ENCODE results near the gene AK3. TPM values are rescaled to one million over a fixed set of nuclear protein-coding genes. Genes with fewer than 3 reads are reported as not detected.

The AK3 gene
- total RNA-seq, 1 donor from 2014 or later: 65.5 TPM

DNA sequence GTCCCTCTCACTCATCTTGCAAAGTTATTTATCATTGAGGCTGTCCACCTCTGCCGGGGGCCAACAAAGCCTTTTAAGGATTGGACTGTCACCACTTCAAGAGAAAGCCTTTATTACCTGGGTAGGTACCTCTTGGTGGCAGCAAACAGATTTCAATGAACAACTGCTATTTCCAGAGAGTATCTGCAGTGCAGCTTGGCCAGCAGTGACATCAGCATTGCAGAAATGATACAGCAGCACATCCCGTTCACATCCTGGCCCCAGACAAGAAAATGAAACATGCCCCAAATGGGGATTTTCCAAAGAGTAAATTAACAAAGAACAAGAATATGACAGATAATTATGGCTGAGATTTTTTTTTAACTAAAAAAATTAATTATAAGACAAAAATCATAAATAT is 72.4 kb downstream of the AK3 start:
- Histone ChIP-seq H3K27me3 (ENCODE audit: control insufficient read depth, insufficient read depth, low read length) (no peaks in the 10 kb centered on the region), H3K36me3 (ENCODE audit: control insufficient read depth, insufficient read depth, low read length) (no peaks in the 10 kb centered on the region), H3K4me3 (ENCODE audit: low read depth, low read length) (no peak overlapping the region)
- TF ChIP-seq, protein P1, sequence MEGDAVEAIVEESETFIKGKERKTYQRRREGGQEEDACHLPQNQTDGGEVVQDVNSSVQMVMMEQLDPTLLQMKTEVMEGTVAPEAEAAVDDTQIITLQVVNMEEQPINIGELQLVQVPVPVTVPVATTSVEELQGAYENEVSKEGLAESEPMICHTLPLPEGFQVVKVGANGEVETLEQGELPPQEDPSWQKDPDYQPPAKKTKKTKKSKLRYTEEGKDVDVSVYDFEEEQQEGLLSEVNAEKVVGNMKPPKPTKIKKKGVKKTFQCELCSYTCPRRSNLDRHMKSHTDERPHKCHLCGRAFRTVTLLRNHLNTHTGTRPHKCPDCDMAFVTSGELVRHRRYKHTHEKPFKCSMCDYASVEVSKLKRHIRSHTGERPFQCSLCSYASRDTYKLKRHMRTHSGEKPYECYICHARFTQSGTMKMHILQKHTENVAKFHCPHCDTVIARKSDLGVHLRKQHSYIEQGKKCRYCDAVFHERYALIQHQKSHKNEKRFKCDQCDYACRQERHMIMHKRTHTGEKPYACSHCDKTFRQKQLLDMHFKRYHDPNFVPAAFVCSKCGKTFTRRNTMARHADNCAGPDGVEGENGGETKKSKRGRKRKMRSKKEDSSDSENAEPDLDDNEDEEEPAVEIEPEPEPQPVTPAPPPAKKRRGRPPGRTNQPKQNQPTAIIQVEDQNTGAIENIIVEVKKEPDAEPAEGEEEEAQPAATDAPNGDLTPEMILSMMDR (IDR thresholded peaks at IDR 0.05; ENCODE audit: insufficient read depth, low read length, poor library complexity, severe bottlenecking): no peak
- DNase-seq (ENCODE audit: low read depth): no peak

DNA sequence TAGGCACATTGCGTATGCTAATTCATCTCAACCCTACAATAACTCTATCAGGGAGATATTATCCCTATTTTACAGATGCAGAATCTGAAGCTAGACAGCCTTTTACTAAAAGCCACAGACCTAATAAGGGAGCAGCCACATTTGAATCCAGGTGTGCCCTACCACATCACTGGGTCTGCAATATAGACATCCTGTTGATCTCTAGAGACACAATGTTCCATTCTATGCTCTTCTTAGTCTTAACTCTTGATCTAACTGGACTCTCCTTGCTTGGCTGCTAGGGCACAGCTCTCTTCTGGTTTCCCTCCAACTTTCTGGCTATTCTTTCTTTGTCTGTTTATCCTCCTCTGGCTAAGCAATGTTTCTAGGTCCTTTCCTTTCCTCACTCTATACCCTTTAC is 73.3 kb downstream of the AK3 start:
- TF ChIP-seq, protein P1 (IDR thresholded peaks at IDR 0.05; ENCODE audit: insufficient read depth, low read length, poor library complexity, severe bottlenecking): no peak
- no peak overlapping the region for H3K4me3 ChIP-seq (ENCODE audit: low read depth, low read length)
- H3K27me3 ChIP-seq (ENCODE audit: control insufficient read depth, insufficient read depth, low read length): no peaks in the 10 kb centered on the region
- DNase-seq (ENCODE audit: low read depth): no peak
- no peaks in the 10 kb centered on the region for H3K36me3 ChIP-seq (ENCODE audit: control insufficient read depth, insufficient read depth, low read length)

DNA sequence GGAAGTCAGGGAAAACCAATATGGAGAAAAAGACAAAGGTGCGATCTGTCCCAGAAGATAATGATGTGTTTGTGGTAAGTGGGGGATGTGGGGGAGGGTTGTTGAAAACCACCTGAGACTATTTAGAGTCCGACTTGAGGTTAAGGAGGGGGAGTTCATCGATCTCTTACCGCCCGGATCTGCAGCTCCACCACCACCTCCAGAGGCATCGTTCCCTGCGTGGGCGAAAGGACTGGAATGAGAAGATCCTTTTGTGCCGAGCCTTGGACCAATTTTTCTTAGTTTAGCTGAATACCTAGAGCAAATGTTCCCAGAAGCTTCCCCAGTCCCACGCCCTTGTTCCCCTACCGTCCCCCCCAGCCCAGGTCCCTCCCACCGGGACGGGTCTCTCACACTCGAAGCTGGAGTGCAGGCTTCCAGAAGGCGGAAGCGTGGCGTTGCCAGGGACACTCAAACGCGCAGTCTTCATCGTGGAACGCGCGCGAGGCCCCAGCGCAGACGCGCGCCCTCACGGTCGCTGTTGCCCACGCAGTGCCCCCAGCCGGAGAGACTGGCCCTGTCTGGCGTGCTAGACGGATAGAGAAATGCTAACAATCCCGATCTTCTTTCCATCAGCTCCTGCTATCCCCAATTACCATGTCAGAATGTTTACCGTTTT is 74.8 kb downstream of the AK3 start, which contains the start of gene SPATA6L:
TSS of gene SPATA6L (minus strand) at position 439 of the 658 bp plus-strand sequence. CDS start at position 209, 230 bp downstream.
- H3K27me3 ChIP-seq (ENCODE audit: control insufficient read depth, insufficient read depth, low read length): no peaks in the 10 kb centered on the region
- no peaks in the 10 kb centered on the region for H3K36me3 ChIP-seq (ENCODE audit: control insufficient read depth, insufficient read depth, low read length)
- H3K4me3 ChIP-seq (ENCODE audit: low read depth, low read length): peak within 1 kb of the TSS; percentile 64
- DNase-seq (ENCODE audit: low read depth): no peak
- TF ChIP-seq, protein P1 (IDR thresholded peaks at IDR 0.05; ENCODE audit: insufficient read depth, low read length, poor library complexity, severe bottlenecking): peak; percentile 22

DNA sequence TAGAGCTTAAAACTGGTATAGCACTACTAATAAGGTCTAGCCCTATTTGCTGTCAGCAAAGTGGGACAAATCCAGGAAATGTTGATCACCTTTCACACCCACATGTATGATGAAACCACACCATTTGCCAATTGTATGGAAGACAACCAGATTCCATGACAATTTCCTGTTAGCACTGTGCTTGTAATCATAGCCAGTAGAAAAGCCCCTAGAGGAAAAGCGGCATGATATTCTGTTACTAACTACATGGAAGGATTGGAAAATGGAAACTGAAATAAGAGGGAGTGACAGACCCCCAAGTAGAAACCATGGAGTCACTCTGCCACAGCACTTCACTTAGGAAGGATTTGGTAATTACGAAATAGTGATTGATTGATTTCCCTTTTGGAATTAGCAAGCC is 75.6 kb downstream of the AK3 start:
- DNase-seq (ENCODE audit: low read depth): no peak
- no peaks in the 10 kb centered on the region for H3K36me3 ChIP-seq (ENCODE audit: control insufficient read depth, insufficient read depth, low read length)
- TF ChIP-seq, protein P1 (IDR thresholded peaks at IDR 0.05; ENCODE audit: insufficient read depth, low read length, poor library complexity, severe bottlenecking): no peak
- no peaks in the 10 kb centered on the region for H3K27me3 ChIP-seq (ENCODE audit: control insufficient read depth, insufficient read depth, low read length)
- peak overlapping the region; percentile 7 for H3K4me3 ChIP-seq (ENCODE audit: low read depth, low read length)

DNA sequence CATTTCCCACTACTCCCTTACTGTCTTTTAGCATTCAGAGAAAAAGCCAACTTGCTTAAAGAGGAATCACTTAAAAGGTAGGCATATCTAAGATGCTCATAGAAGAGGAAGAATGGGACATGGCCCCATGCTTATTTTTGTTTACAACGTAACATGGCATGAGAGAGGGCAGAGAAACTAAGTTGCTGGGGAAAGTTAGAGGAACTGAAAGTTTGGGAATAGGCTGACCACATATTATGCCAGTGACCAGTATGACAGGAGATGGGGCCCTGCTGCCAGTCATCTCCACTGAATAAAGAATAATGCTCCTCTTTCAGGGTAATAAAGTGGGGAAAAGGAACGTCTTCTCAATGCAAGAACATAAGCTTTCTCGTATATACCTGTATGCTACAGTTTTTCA is 77.0 kb downstream of the AK3 start:
- TF ChIP-seq, protein P1 (IDR thresholded peaks at IDR 0.05; ENCODE audit: insufficient read depth, low read length, poor library complexity, severe bottlenecking): no peak
- no peak overlapping the region for H3K4me3 ChIP-seq (ENCODE audit: low read depth, low read length)
- no peak for DNase-seq (ENCODE audit: low read depth)
- H3K36me3 ChIP-seq (ENCODE audit: control insufficient read depth, insufficient read depth, low read length): no peaks in the 10 kb centered on the region
- H3K27me3 ChIP-seq (ENCODE audit: control insufficient read depth, insufficient read depth, low read length): no peaks in the 10 kb centered on the region

Measured in kidney epithelial cell (primary cell).